GM12875 (cell line): ENCODE data around the gene ZNF160.

Experiments
- H3K4me3 ChIP-seq: one replicate; pipeline ENCODE4 v1.5.1; 2011; ENCODE audit warnings: low read depth, low read length, control low read depth
- TF ChIP-seq, protein P1 (sequence below): IDR thresholded peaks from 2 replicates; pipeline ENCODE4 v1.5.1; 2011; ENCODE audit warnings: low read depth, mild to moderate bottlenecking, control low read depth, inconsistent platforms, low read length, moderate library complexity, borderline replicate concordance; ENCODE audit not compliant: insufficient read depth

The ZNF160 gene

DNA sequence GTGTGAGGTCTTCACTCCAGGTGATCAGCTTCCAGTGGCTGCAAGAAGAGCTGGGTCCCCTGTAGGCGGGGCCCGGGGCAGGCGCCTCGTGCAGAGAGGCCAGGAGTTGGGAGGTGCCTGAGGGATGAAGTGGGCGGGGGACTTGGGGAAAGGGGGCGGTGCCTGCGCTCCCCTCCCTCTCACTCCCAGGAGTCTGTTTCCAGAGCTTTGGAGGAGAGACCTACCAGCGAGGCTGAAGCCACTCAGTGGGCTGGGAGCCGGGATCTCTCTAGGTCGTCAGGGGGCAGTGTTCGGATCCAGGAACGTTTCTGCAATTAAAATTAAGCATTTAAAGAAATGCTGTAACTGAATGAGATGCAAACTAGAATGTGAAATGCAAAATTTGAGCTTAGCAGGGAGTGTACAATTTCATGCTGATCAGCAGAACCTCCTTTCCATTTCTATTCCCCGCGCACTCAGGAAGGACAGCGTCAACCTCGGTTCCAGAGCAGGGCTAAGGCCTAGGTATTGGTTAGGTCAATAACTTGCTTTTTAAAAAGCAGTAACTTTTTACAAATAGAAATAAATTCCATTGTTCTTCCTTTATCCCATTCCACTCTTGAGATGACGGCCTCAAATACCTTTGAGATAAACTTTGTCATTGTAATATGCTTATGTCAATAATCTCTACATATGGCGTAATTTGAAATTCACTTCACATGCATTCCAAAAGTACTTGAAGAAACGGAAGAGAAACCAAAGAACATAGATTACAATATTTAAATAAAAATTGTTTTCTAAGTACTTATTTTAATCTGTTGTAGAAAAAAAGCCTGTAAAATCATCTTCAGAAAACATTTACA, 11.6 kb downstream of the ZNF160 start:
- no peak overlapping the region for H3K4me3 ChIP-seq
- TF ChIP-seq, protein P1, sequence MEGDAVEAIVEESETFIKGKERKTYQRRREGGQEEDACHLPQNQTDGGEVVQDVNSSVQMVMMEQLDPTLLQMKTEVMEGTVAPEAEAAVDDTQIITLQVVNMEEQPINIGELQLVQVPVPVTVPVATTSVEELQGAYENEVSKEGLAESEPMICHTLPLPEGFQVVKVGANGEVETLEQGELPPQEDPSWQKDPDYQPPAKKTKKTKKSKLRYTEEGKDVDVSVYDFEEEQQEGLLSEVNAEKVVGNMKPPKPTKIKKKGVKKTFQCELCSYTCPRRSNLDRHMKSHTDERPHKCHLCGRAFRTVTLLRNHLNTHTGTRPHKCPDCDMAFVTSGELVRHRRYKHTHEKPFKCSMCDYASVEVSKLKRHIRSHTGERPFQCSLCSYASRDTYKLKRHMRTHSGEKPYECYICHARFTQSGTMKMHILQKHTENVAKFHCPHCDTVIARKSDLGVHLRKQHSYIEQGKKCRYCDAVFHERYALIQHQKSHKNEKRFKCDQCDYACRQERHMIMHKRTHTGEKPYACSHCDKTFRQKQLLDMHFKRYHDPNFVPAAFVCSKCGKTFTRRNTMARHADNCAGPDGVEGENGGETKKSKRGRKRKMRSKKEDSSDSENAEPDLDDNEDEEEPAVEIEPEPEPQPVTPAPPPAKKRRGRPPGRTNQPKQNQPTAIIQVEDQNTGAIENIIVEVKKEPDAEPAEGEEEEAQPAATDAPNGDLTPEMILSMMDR = no peak

DNA sequence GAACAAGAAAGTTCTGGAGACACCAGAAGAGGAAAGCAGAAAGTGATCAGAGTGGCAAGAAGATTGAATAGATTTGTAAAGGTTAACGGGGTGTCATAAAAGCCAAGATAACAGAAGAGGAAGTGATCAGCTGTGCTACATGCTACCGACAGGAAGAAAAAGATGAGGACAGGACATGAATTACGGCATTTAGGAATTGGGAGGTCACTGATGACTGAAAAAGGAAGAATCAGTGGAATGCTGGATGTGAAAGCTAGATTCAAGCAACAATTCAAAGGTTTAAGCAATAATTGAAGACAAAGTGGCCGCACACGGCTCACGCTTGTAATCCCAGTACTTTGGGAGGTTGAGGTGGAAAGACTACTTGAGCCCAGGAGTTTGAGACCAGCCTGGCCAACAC, 15.1 kb downstream of the ZNF160 start:
- no peak overlapping the region for H3K4me3 ChIP-seq
- TF ChIP-seq, protein P1 = no peak

DNA sequence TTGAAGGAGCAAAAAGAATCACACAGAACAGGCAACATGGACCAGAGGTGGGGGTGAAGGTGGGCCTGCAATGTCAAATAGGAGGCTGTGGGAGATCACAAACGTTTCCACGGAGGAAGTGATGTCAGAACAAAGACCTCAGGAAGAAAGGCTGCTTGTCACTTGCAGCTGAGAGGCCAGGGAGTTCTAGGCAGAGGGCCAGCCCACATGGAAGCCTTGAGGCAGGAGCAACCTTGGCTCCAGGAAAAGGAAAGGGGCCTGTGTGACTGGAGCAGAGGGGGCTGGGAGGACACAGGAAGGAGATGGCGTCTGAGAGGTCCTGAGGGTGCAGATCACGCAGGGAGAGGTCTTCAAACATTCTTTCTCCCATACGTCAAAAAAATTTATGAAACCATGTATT, 16.3 kb downstream of the ZNF160 start:
- no peak overlapping the region for H3K4me3 ChIP-seq
- TF ChIP-seq, protein P1 = no peak

DNA sequence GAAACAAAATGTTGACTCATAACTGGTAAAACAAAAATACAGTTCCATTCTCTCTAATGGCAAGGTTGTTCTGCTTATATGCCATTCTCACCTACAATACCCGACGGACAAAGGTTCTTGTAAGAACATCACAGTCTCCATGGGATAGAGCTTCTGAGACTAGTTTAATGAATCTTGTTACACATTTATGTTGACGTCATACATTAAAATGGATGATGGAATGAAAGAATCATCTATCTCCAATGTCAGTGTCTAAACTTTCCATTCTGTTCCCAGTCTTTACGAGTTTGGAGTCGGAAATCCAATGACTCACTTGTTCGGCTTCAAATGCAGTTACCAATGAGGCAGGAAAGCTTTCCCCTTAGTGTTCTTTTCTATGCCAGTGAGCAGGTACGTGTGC, 17.7 kb downstream of the ZNF160 start:
- TF ChIP-seq, protein P1 = no peak
- no peak overlapping the region for H3K4me3 ChIP-seq

DNA sequence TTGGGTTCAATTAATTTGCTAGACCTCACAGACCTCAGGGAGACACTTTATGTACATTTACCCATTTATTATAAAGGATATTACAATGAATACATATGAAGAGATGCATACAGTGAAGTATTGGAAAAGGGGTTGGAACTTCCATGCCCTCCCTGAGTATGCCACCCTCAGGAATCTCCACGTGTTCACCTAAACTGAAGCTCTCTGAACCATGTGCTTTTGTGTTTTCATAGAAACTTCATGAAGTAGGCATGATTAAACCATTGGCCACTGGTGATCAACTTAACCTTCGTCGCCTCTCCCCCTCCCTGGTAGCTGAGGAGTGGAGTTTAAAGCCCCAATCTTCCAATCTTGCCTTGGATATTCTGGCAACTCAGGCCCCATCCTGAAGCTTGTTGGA, 20.3 kb downstream of the ZNF160 start:
- H3K4me3 ChIP-seq = no peak overlapping the region
- TF ChIP-seq, protein P1 = no peak

DNA sequence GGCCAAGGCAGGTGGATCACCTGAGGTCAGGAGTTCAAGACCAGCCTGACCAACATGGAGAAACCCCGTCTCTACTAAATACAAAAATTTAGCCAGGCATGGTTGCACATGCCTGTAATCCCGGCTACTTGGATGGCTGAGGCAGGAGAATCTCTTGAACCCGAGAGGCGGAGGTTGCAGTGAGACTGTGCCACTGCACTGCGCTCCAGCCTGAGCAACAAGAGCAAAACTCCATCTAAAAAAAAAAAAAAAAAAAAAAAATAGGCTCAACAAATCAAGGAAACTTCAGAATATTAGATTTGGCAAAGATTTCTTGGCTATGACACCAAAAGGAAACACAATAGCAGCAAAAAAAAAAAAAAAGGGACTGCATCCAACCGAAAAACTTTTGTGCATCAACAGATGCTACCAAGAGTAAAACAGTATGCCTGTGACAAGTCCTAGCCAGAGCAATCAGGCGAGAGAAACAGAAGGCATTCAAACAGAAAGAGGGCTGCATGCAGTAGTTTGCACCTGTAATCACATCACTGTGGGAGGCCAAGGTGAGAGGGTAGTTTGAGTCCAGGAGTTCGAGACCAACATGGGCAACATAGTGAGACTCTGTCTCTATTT, 23.8 kb downstream of the ZNF160 start:
- TF ChIP-seq, protein P1 = no peak
- H3K4me3 ChIP-seq = no peak overlapping the region

DNA sequence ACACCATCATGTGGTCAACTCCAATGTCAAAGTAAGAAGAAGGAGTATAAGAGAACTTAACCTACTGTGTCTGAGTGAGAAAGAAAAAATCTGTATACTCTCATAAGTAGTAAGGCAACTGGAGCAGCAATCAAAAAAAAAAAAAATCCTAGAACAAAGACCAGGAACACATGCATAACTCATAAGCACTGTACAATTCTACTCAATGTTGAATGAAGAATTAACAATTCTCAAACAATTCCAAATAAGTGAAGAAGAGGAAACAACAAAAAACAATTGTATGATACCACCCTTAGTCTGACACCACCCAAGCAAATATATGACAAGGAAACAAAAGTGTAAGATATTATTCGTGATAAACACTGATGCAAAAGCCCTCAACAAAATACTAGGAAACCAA, 24.6 kb downstream of the ZNF160 start:
- TF ChIP-seq, protein P1 = no peak
- no peak overlapping the region for H3K4me3 ChIP-seq
